Measurements from ENCODE around the gene ACSF3. TPM values are rescaled to one million over a fixed set of nuclear protein-coding genes. Genes with fewer than 3 reads are reported as not detected.
"Not testable (repeated sequence)": the region's sequence is repeated elsewhere in the genome, so short reads cannot be mapped to it uniquely, and the experiment has no call there.

Gene ACSF3
- total RNA-seq, 2 experiments from 2014 or later: 38.6 to 45.1 TPM

DNA sequence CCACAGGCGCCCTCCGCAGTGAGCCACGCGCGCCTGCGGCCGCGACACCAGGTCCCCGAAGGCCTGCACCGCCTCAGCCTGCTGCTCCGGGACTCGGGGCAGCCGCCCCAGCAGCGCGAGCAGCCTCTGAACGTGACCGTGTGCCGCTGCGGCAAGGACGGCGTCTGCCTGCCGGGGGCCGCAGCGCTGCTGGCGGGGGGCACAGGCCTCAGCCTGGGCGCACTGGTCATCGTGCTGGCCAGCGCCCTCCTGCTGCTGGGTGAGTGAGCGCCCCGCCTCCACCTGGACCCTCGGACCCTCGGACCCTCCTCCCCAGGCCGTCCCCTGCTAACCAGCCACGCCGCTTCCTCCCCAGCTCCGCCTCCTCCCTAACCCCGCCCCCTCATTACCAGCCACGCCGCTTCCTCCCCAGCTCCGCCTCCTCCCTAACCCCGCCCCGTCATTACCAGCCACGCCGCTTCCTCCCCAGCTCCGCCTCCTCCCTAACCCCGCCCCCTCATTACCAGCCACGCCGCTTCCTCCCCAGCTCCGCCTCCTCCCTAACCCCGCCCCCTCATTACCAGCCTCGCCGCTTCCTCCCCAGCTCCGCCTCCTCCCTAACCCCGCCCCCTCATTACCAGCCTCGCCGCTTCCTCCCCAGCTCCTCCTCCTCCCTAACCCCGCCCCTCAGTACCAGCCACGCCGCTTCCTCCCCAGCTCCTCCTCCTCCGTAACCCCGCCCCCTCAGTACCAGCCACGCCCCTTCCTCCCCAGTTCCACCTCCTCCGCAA, 98.7 kb downstream of the ACSF3 start:
- POLR2A ChIA-PET: interaction anchor here (1.0 kb wide), 1 partner anchor 25 kb away, joined by 4 read pairs; the partner anchor contains the start of gene ZNF778
- not testable (repeated sequence) for H3K27ac Mint-ChIP-seq; H3K9me3 Mint-ChIP-seq (ENCODE audit: insufficient read depth); H3K27me3 Mint-ChIP-seq (ENCODE audit: low read depth); H3K36me3 Mint-ChIP-seq (ENCODE audit: low read depth); H3K4me1 Mint-ChIP-seq (ENCODE audit: low read depth); H3K4me3 Mint-ChIP-seq
- ATAC-seq (peak; percentile 48), DNase-seq (peak; percentile 82)
- CTCF ChIA-PET: interaction anchor here (0.7 to 1.2 kb wide), 2 partner anchors 48 to 335 kb away, joined by 4 read pairs; no protein-coding TSS in a partner anchor

DNA sequence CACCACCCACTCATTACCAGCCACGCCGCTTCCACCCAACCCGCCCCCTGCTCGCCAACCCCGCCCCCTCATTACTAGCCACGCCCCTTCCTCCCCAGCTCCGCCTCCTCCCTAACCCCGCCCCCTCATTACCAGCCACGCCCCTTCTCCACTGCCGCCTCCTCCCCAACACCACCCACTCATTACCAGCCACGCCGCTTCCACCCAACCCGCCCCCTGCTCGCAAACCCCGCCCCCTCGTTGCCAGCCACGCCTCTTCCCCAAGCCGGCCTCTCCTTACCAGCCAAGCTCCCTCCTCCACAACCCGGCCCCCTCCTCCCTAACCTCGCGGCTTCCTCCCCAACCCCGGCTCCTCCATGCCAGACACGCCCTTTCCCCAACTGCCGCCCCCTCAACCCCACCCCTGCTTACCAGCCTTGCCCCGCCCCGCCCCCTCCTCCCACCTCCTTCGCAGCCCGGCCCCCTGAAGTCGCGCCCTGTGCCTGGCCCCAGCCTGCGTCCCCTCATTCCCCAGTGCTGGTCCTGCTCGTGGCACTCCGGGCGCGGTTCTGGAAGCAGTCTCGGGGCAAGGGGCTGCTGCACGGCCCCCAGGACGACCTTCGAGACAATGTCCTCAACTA, 99.4 kb downstream of the ACSF3 start:
- Mint-ChIP-seq H3K4me3 (no peak overlapping the region), H3K4me1 (ENCODE audit: low read depth) (no peaks in the 10 kb centered on the region), H3K27ac (no peak overlapping the region), H3K9me3 (ENCODE audit: insufficient read depth) (no peaks in the 10 kb centered on the region), H3K36me3 (ENCODE audit: low read depth) (no peaks in the 10 kb centered on the region), H3K27me3 (ENCODE audit: low read depth) (peaks cover 5% of the 10 kb centered on the region)
- ChIA-PET CTCF (interaction anchor here (1.2 kb wide), 1 partner anchor 47 kb away, joined by 4 read pairs; no protein-coding TSS in a partner anchor), POLR2A (interaction anchor here (1.0 kb wide), 1 partner anchor 25 kb away, joined by 4 read pairs; the partner anchor contains the start of gene ZNF778)
- DNase-seq: peak; percentile 60
- ATAC-seq: peak; percentile 31

DNA sequence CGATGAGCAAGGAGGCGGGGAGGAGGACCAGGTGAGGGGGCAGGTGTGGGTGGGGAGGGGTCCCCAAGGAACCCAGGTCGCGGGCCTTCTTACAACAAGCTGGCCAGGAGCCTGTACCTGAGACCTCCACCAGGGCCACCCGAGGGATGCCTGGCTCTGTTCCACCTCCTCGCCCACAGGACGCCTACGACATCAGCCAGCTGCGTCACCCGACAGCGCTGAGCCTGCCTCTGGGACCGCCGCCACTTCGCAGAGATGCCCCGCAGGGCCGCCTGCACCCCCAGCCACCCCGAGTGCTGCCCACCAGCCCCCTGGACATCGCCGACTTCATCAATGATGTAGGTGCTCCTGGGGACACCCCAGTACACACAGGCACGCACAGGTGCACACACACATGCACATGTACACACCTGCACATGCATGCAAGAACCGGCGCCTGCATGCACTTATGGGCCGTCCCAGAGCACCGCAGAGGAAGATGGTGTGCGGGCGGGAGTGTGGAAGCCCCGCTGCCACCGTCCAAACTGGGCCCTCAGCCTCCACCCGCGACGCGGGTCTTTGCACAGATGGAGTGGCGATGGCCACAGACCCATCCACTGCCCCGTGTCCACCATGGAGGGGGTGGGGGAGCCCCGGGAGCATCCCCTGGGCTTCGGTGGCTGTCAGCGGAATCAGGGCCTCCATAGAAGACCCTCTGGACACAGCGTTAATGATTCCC, 100.1 kb downstream of the ACSF3 start:
- H3K4me1 Mint-ChIP-seq (ENCODE audit: low read depth): no peaks in the 10 kb centered on the region
- ATAC-seq (no peak), DNase-seq (no peak)
- H3K4me3 Mint-ChIP-seq: no peak overlapping the region
- H3K27me3 Mint-ChIP-seq (ENCODE audit: low read depth): peaks cover 5% of the 10 kb centered on the region
- no peaks in the 10 kb centered on the region for H3K36me3 Mint-ChIP-seq (ENCODE audit: low read depth)
- H3K9me3 Mint-ChIP-seq (ENCODE audit: insufficient read depth): no peaks in the 10 kb centered on the region
- ChIA-PET CTCF (interaction anchor here (0.7 kb wide), 1 partner anchor 47 kb away, joined by 4 read pairs; no protein-coding TSS in a partner anchor), POLR2A (no interaction called here)
- no peak overlapping the region for H3K27ac Mint-ChIP-seq

DNA sequence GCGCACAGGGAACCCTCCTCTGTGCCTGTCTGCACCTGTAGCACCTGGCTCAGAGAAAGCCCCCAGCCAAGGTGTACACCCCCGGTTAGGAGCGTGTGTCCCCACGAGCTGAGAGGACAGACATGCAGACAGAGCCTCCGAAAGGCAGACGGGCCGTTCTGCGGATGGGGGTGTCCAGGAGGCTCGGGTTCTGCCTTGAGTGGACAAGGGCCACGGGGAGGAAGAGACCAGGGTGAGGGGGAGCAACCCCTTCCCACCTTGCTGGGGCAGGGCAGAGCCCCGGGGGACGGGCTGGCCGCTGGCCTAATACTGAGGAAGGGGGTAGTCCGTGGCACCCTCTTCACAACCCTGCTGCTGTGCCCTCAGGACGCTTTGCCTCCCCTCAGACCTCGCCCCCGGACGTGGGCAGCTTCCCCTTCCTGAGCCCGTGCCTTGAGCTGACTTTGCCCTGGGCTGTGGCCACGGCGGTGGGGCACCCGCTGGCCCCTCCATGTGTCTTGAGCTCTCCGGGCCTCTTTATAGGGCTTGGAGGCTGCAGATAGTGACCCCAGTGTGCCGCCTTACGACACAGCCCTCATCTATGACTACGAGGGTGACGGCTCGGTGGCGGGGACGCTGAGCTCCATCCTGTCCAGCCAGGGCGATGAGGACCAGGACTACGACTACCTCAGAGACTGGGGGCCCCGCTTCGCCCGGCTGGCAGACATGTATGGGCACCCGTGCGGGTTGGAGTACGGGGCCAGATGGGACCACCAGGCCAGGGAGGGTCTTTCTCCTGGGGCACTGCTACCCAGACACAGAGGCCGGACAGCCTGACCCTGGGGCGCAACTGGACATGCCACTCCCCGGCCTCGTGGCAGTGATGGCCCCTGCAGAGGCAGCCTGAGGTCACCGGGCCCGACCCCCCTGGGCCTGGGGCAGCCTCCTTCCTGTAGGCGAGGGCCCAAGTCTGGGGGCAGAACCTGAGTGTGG, 101.0 kb downstream of the ACSF3 start:
- Mint-ChIP-seq H3K4me1 (ENCODE audit: low read depth) (no peaks in the 10 kb centered on the region), H3K27ac (no peak overlapping the region), H3K36me3 (ENCODE audit: low read depth) (no peaks in the 10 kb centered on the region), H3K27me3 (ENCODE audit: low read depth) (peaks cover 5% of the 10 kb centered on the region), H3K9me3 (ENCODE audit: insufficient read depth) (no peaks in the 10 kb centered on the region), H3K4me3 (no peak overlapping the region)
- ATAC-seq (no peak), DNase-seq (no peak)
- POLR2A ChIA-PET: no interaction called here
- CTCF ChIA-PET: interaction anchor here (0.7 kb wide), 1 partner anchor 46 kb away, joined by 4 read pairs; no protein-coding TSS in a partner anchor

DNA sequence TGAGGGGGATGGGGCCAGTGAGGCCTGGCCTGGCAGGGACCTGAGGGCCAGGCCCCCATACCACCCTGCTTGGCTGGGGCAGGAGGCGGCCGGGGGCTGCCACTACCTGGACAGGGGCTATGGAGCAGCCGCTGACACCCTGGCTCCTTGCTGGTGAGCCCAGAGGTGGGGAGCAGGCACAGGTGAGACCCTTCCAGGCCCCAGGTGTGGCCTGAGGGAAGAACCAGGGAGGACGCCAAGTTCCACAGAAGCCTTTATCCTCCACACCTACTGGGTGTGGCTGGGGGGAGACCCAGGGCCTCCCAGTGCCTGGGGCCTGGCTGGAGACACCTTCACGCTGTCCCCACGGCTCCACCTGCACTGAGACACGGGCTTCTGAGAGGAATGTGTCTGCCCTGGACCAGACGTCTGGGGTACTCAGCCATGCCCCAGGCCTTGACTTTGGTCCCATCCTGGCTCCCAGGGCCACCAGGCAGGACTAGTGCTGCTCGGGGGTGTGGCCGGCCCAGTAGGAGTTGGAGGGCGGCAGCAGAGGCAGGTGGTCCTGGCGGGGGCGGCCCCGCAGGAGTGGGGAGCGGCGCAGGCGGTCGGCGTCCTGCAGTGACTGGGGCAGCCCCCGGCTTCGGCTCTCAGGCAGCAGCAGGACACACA, 102.0 kb downstream of the ACSF3 start:
- DNase-seq: no peak
- CTCF ChIA-PET: no interaction called here
- peaks cover 6% of the 10 kb centered on the region for H3K4me1 Mint-ChIP-seq (ENCODE audit: low read depth)

DNA sequence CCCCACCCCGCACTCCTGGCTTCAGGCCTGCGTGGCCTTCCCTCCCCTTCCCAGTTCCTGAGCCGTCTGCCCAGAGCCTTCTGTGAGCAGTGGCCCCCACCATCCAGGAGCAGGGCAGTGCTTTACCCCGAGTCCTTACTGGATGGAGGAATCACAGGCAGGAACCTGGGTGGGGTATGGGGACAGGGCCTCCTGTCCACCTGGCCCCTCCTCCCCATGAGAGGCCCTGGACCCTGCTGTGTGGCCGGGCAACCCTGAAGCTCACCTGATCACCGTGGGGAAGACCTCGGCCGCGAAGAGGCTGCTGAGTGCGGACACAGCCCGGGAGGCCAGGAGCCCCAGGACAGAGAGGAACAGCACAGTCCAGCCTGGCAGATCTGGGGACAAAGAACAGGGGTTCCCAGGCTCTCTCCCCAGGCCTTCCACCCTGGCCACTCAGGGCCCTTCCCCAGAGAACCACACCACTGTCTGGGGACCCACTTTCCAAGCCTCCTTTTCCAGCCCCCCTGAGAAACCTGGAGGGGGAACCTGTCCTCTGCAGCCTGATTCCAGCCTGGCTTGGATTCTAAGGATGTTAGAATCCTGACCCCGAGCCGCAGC, 103.5 kb downstream of the ACSF3 start:
- ATAC-seq (no peak), DNase-seq (no peak)
- POLR2A ChIA-PET: no interaction called here
- Mint-ChIP-seq H3K36me3 (ENCODE audit: low read depth) (no peaks in the 10 kb centered on the region), H3K27me3 (ENCODE audit: low read depth) (peaks cover 12% of the 10 kb centered on the region), H3K4me3 (no peak overlapping the region), H3K27ac (no peak overlapping the region), H3K9me3 (ENCODE audit: insufficient read depth) (no peaks in the 10 kb centered on the region), H3K4me1 (ENCODE audit: low read depth) (peaks cover 8% of the 10 kb centered on the region)
- CTCF ChIA-PET: no interaction called here

More for the DNA sequence above, 102.0 kb downstream of the ACSF3 start:
- POLR2A ChIA-PET: no interaction called here
- no peaks in the 10 kb centered on the region for H3K36me3 Mint-ChIP-seq (ENCODE audit: low read depth)
- no peak overlapping the region for H3K4me3 Mint-ChIP-seq
- H3K9me3 Mint-ChIP-seq (ENCODE audit: insufficient read depth): no peaks in the 10 kb centered on the region
- no peak for ATAC-seq
- H3K27me3 Mint-ChIP-seq (ENCODE audit: low read depth): peaks cover 13% of the 10 kb centered on the region
- H3K27ac Mint-ChIP-seq: no peak overlapping the region

DNA sequence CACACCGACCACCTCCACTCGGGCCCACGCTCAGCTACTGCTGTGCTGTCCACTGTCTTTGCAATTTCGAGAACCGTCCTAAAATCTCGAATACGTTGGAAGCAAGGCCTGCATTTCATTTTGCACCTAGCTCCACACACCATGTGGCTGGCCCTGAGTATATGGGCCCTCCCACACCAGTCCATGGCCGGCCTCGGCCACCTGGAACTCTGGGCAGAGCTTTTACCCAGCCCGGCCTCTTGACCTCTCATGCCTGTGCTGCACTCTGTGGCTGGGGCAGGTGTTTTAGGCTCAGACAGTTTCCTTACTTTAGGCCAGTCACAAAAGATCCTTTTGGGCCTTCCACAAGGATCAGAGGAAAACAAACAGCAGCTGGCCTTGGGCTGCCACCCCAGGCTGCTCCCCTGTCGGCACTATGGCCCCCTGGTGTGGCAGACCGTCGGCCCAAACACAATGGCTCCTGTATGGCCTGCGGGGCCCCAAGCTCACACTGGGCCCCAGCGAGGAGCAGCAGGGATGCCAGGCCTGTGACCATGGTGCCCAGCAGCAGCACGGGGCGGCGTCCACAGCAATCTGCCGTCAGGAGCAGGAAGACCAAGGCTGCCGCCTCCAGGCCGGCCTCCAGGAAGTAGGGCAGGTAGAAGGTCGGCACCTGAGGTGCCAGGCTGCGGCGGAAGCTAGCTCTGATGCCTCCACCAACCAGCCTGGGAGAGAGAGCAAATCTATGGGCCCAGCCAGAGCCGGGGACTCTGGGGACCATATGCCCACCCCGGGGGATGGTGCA, 104.2 kb downstream of the ACSF3 start:
- Mint-ChIP-seq H3K4me3 (no peak overlapping the region), H3K27ac (no peak overlapping the region), H3K4me1 (ENCODE audit: low read depth) (peaks cover 11% of the 10 kb centered on the region), H3K9me3 (ENCODE audit: insufficient read depth) (no peaks in the 10 kb centered on the region), H3K27me3 (ENCODE audit: low read depth) (peaks cover 17% of the 10 kb centered on the region), H3K36me3 (ENCODE audit: low read depth) (no peaks in the 10 kb centered on the region)
- ChIA-PET POLR2A (no interaction called here), CTCF (no interaction called here)
- ATAC-seq (no peak), DNase-seq (no peak)

DNA sequence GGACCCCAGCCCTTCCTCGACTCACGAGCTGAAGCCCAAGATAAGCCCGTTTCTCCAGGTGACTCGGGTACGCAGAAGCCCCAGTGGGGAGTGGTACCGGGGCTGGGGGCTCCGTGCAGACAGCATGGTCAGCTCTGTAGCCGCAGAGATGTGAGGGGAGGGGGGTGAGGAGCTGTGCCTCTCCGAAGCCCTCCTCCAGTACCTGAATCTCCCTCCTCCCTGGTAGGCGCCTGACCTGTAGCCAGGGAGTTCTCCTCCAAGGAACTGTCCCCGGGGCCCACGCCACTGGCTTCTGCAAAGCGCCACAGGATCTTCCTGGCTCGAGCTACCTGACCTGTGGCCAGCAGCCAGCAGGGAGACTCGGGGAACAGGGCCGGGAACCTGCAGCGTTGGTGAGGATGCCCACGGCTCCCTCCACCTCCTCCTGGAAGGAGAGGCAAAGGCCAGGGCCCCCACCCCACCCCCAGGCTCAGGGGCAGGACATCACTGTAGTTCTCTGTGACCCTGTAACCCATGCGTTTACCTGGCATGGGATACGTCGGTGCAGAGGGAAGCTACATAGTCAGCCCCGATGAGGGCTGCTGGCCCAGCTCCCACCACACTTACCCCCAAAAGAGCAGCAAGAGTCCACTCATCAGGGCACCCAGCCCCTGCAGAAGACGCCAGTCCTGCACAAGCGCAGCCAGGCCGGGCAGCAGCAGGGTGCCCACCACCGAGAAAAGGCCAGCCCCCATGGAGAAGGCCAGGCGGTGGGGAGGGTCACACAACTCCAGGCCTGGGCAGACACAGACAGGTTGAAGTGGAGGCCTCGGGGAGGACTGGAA, 105.0 kb downstream of the ACSF3 start:
- peaks cover 25% of the 10 kb centered on the region for H3K27me3 Mint-ChIP-seq (ENCODE audit: low read depth)
- H3K4me1 Mint-ChIP-seq (ENCODE audit: low read depth): peaks cover 11% of the 10 kb centered on the region
- POLR2A ChIA-PET: no interaction called here
- no peak for DNase-seq
- ATAC-seq: no peak
- CTCF ChIA-PET: no interaction called here
- H3K36me3 Mint-ChIP-seq (ENCODE audit: low read depth): no peaks in the 10 kb centered on the region
- H3K27ac Mint-ChIP-seq: no peak overlapping the region
- H3K4me3 Mint-ChIP-seq: no peak overlapping the region
- no peaks in the 10 kb centered on the region for H3K9me3 Mint-ChIP-seq (ENCODE audit: insufficient read depth)

DNA sequence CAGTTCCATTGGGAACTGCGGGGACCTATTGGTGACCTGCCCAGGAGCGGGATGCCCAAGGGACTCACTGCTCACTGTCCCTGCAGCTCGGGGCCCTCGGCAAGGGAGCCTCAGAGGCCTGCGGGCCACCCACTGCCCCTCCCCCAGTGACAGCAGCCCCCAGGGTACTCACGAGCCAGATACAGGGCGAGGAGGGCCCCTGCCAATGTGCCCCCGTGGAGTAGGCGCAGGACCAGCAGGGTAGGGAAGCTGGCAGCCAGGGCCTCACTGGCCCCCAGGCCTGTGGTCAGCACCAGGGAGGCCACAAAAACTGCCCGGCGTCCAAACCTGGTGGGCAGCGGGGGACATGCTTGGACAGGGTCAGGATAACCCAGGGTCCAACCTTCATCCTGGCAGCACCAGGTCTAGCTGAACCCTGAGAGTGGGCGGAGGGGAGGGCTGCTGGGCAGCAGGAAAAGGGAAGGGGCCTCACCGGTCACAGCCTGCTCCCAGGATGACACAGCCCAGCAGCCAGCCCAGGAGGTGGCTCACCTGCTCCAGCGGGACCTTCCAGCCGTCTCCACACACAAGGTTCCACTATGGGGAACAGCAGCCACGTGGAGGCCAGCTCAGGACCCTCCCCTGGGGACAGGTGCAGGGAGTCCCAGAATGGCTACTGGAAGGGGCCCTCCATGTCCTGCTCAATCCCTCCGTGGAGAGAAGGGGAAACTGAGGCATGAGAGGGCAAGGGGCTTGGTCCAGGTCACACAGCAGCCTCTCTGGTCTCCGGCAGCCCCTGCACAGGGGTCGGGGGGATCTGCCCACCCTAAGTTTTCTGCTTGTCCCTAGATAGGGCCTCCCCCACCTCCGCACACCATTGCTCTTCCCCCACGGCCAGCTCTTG, 105.8 kb downstream of the ACSF3 start:
- Mint-ChIP-seq H3K36me3 (ENCODE audit: low read depth) (no peaks in the 10 kb centered on the region), H3K27ac (no peak overlapping the region), H3K9me3 (ENCODE audit: insufficient read depth) (no peaks in the 10 kb centered on the region), H3K4me1 (ENCODE audit: low read depth) (peaks cover 11% of the 10 kb centered on the region), H3K27me3 (ENCODE audit: low read depth) (peaks cover 32% of the 10 kb centered on the region), H3K4me3 (no peak overlapping the region)
- CTCF ChIA-PET: no interaction called here
- DNase-seq (no peak), ATAC-seq (no peak)
- POLR2A ChIA-PET: no interaction called here

Measured in activated CD8-positive, alpha-beta T cell treated with anti-CD3 and anti-CD28 coated beads, Interleukin-2, amount 10 ng/mL, durations not matched to agents 7 days and 5 days (primary cell).